ENCODE data around the gene IGLL5. TPM values are rescaled to one million over a fixed set of nuclear protein-coding genes. Genes with fewer than 3 reads are reported as not detected.

The IGLL5 gene
- polyA plus RNA-seq, 1 donor (not counting 4 experiments of a cell fraction or from before 2014, with no cell fraction given) = not detected

GRCh38 chr22:22882033-22882717 lies 5.4 kb upstream of the IGLL5 start:
- dilution Hi-C loops (cut with MboI; ENCODE audit: extremely low pct_ligation_motif_present, low sequenced_read_pairs) = no loop called here
- Histone ChIP-seq H3K4me2 (ENCODE audit: control insufficient read depth, extremely low read depth, insufficient read depth, low read depth, low read length) (no peak overlapping the region), H3K4me3 (ENCODE audit: control insufficient read depth in 2 of 3, extremely low read depth in 1 of 3, insufficient read depth in 2 of 3, low read depth in 1 of 3, low read length in 3 of 3) (no peak overlapping the region), H3K9ac (ENCODE audit: control insufficient read depth, extremely low read depth, insufficient read depth, low read length) (no peak overlapping the region), H2AFZ (ENCODE audit: control insufficient read depth, low read length) (no peak overlapping the region), H3K9me1 (ENCODE audit: control insufficient read depth, extremely low read depth, insufficient read depth, low read length) (no peaks in the 10 kb centered on the region), H4K20me1 (ENCODE audit: control insufficient read depth, extremely low read depth, insufficient read depth, low read length) (no peaks in the 10 kb centered on the region), H3K4me1 (ENCODE audit: control insufficient read depth, extremely low read depth, insufficient read depth, low read length) (no peaks in the 10 kb centered on the region), H3K79me2 (ENCODE audit: control insufficient read depth, insufficient read depth, low read length) (no peaks in the 10 kb centered on the region), H3K36me3 (ENCODE audit: control insufficient read depth in 2 of 2, extremely low read depth in 1 of 2, insufficient read depth in 2 of 2, low read length in 2 of 2) (no peaks in the 10 kb centered on the region), H3K27me3 (ENCODE audit: control insufficient read depth, extremely low read depth, insufficient read depth, low read length) (no peaks in the 10 kb centered on the region), H3K9me3 (ENCODE audit: control insufficient read depth, low read depth, low read length) (no peaks in the 10 kb centered on the region), H3K27ac (ENCODE audit: control insufficient read depth, insufficient read depth, low read length) (no peak overlapping the region)
- FAIRE-seq = no peak
- DNase-seq (ENCODE audit: low read depth, low spot score) = no peak
- no peak for TF ChIP-seq CTCF (optimal IDR thresholded peaks at IDR 0.05 in 1 of 3, IDR thresholded peaks at IDR 0.05 in 1 of 3, conservative IDR thresholded peaks at IDR 0.05 in 1 of 3; ENCODE audit: extremely low read depth in 1 of 3, insufficient read depth in 2 of 3, low read length in 3 of 3)
- TF ChIP-seq EZH2 (IDR thresholded peaks at IDR 0.05; ENCODE audit: low read length) = no peak

GRCh38 chr22:22883090-22883727 lies 4.4 kb upstream of the IGLL5 start:
- no peaks in the 10 kb centered on the region for H3K27me3 ChIP-seq (ENCODE audit: control insufficient read depth, extremely low read depth, insufficient read depth, low read length)
- no peaks in the 10 kb centered on the region for H3K9me3 ChIP-seq (ENCODE audit: control insufficient read depth, low read depth, low read length)
- H3K9me1 ChIP-seq (ENCODE audit: control insufficient read depth, extremely low read depth, insufficient read depth, low read length) = no peaks in the 10 kb centered on the region
- no peak overlapping the region for H3K27ac ChIP-seq (ENCODE audit: control insufficient read depth, insufficient read depth, low read length)
- H3K4me1 ChIP-seq (ENCODE audit: control insufficient read depth, extremely low read depth, insufficient read depth, low read length) = no peaks in the 10 kb centered on the region
- H4K20me1 ChIP-seq (ENCODE audit: control insufficient read depth, extremely low read depth, insufficient read depth, low read length) = no peaks in the 10 kb centered on the region
- FAIRE-seq (no peak), DNase-seq (ENCODE audit: low read depth, low spot score) (no peak)
- no peak overlapping the region for H3K9ac ChIP-seq (ENCODE audit: control insufficient read depth, extremely low read depth, insufficient read depth, low read length)
- H2AFZ ChIP-seq (ENCODE audit: control insufficient read depth, low read length) = no peak overlapping the region
- H3K36me3 ChIP-seq (ENCODE audit: control insufficient read depth in 2 of 2, extremely low read depth in 1 of 2, insufficient read depth in 2 of 2, low read length in 2 of 2) = no peaks in the 10 kb centered on the region
- H3K4me2 ChIP-seq (ENCODE audit: control insufficient read depth, extremely low read depth, insufficient read depth, low read depth, low read length) = no peak overlapping the region
- H3K4me3 ChIP-seq (ENCODE audit: control insufficient read depth in 2 of 3, extremely low read depth in 1 of 3, insufficient read depth in 2 of 3, low read depth in 1 of 3, low read length in 3 of 3) = no peak overlapping the region
- TF ChIP-seq CTCF (optimal IDR thresholded peaks at IDR 0.05 in 1 of 3, IDR thresholded peaks at IDR 0.05 in 1 of 3, conservative IDR thresholded peaks at IDR 0.05 in 1 of 3; ENCODE audit: extremely low read depth in 1 of 3, insufficient read depth in 2 of 3, low read length in 3 of 3) (no peak), EZH2 (IDR thresholded peaks at IDR 0.05; ENCODE audit: low read length) (no peak)
- dilution Hi-C loops (cut with MboI; ENCODE audit: extremely low pct_ligation_motif_present, low sequenced_read_pairs) = no loop called here
- no peaks in the 10 kb centered on the region for H3K79me2 ChIP-seq (ENCODE audit: control insufficient read depth, insufficient read depth, low read length)
